ENCODE measurements around the gene GABPB2. TPM values are rescaled to one million over a fixed set of nuclear protein-coding genes. Genes with fewer than 3 reads are reported as not detected.

Gene GABPB2
- total RNA-seq, 1 donor from 2014 or later: 15.7 TPM

GRCh38 chr1:151059109-151060006 is 11.2 kb upstream of the GABPB2 start, which contains the start of gene CDC42SE1:
Gene CDC42SE1 (minus strand): TSS chr1:151059622. CDS start chr1:151055730, 3,892 bp downstream.
- DNase-seq (ENCODE audit: low spot score): peak; percentile 97

- DNase-seq (ENCODE audit: low spot score): no peak
These were observed 10.4 kb upstream of the GABPB2 start, which contains the start of gene MLLT11 for GRCh38 chr1:151060007-151060656. Gene MLLT11 (plus strand): TSS chr1:151060397. CDS start chr1:151067225, 6,828 bp downstream.

GRCh38 chr1:151060657-151061421 is 9.7 kb upstream of the GABPB2 start:
- no peak for DNase-seq (ENCODE audit: low spot score)

GRCh38 chr1:151061704-151062103 is 8.9 kb upstream of the GABPB2 start:
- no peak for DNase-seq (ENCODE audit: low spot score)

- DNase-seq (ENCODE audit: low spot score): no peak
These were observed 7.7 kb upstream of the GABPB2 start for GRCh38 chr1:151062741-151063371.

GRCh38 chr1:151065089-151065645 is 5.4 kb upstream of the GABPB2 start:
- DNase-seq (ENCODE audit: low spot score): no peak

- DNase-seq (ENCODE audit: low spot score): no peak
These were observed 3.4 kb upstream of the GABPB2 start for GRCh38 chr1:151067185-151067584.

GRCh38 chr1:151069103-151069486 is 1.5 kb upstream of the GABPB2 start:
- no peak for DNase-seq (ENCODE audit: low spot score)

GRCh38 chr1:151072224-151072623 is 1.7 kb downstream of the GABPB2 start:
- DNase-seq (ENCODE audit: low spot score): peak; percentile 43

- DNase-seq (ENCODE audit: low spot score): peak; percentile 51
These were observed 15.5 kb downstream of the GABPB2 start for GRCh38 chr1:151085953-151086559.

- DNase-seq (ENCODE audit: low spot score): peak; percentile 41
These were observed 26.9 kb downstream of the GABPB2 start for GRCh38 chr1:151097426-151097825.

- peak; percentile 9 for DNase-seq (ENCODE audit: low spot score)
These were observed 27.6 kb downstream of the GABPB2 start for GRCh38 chr1:151098126-151098525.

GRCh38 chr1:151104630-151105029 is 34.1 kb downstream of the GABPB2 start:
- no peak for DNase-seq (ENCODE audit: low spot score)

GRCh38 chr1:151106894-151107293 is 36.3 kb downstream of the GABPB2 start:
- DNase-seq (ENCODE audit: low spot score): no peak

- peak; percentile 30 for DNase-seq (ENCODE audit: low spot score)
These were observed 37.8 kb downstream of the GABPB2 start for GRCh38 chr1:151108331-151108730.

GRCh38 chr1:151113877-151114276 is 43.3 kb downstream of the GABPB2 start:
- no peak for DNase-seq (ENCODE audit: low spot score)

GRCh38 chr1:151124763-151125403 is 54.3 kb downstream of the GABPB2 start:
- peak; percentile 9 for DNase-seq (ENCODE audit: low spot score)

- DNase-seq (ENCODE audit: low spot score): peak; percentile 6
These were observed 58.2 kb downstream of the GABPB2 start for GRCh38 chr1:151128800-151129199.

GRCh38 chr1:151130987-151131586 is 60.5 kb downstream of the GABPB2 start:
- peak; percentile 90 for DNase-seq (ENCODE audit: low spot score)
